CD14-positive monocyte (primary cell): ENCODE results near the gene CDC6. TPM values are rescaled to one million over a fixed set of nuclear protein-coding genes. Genes with fewer than 3 reads are reported as not detected.
A peak's percentile ranks its signal among the peaks of the same experiment; 100 is the strongest.

ENCODE experiments used
- DNase-seq, 3 donors: peaks; one replicate each; pipeline ENCODE4 v3.0.0-alpha.2; 2011 to 2022
- H2AFZ ChIP-seq: 2 replicates; pipeline ENCODE4 v1.6.0; 2012; ENCODE audit warnings: mild to moderate bottlenecking, low read depth, low read length, inconsistent platforms; ENCODE audit not compliant: insufficient read depth, poor library complexity, severe bottlenecking
- H3K27ac ChIP-seq, 2 donors: 1 replicate in 1 of 2; 2 replicates in 1 of 2; pipeline ENCODE4 v1.5.1; 2012 to 2013; ENCODE audit warnings: low read length in 2 of 2, control low read depth in 1 of 2, inconsistent platforms in 1 of 2, low read depth in 1 of 2, mild to moderate bottlenecking in 1 of 2
- H3K27me3 ChIP-seq, 2 donors: one replicate each; pipeline versions ENCODE4 v1.6.0 to v1.6.1; 2011 to 2013; ENCODE audit warnings: low read length in 2 of 2; ENCODE audit not compliant: control insufficient read depth in 2 of 2, insufficient read depth in 2 of 2
- H3K36me3 ChIP-seq, 2 donors: replicated peaks in 1 of 2; 1 replicate in 1 of 2; 2 replicates in 1 of 2; pipeline versions ENCODE4 v1.5.1 to v1.6.1; 2012 to 2013; ENCODE audit warnings: low read length in 2 of 2, control low read depth in 1 of 2, inconsistent platforms in 1 of 2, mild to moderate bottlenecking in 1 of 2; ENCODE audit not compliant: insufficient read depth in 2 of 2, control insufficient read depth in 1 of 2
- H3K4me1 ChIP-seq, 2 donors: 1 replicate in 1 of 2; 2 replicates in 1 of 2; pipeline versions ENCODE4 v1.5.1 to v1.6.1; 2012 to 2013; ENCODE audit warnings: low read length in 2 of 2, control low read depth in 1 of 2, inconsistent platforms in 1 of 2, mild to moderate bottlenecking in 1 of 2, moderate library complexity in 1 of 2; ENCODE audit not compliant: insufficient read depth in 2 of 2, control insufficient read depth in 1 of 2
- H3K4me2 ChIP-seq: replicated peaks from 2 replicates; pipeline ENCODE3; 2012; ENCODE audit warnings: low read length, moderate library complexity, mild to moderate bottlenecking; ENCODE audit not compliant: poor library complexity, severe bottlenecking; ENCODE audit errors: extremely low read depth
- H3K4me3 ChIP-seq, 3 experiments: fragments of 200-600 bp in 1 of 3; sonication (generic) in 1 of 3; replicated peaks in 1 of 3; 1 replicate in 2 of 3; 2 replicates in 1 of 3; pipeline ENCODE4 v1.5.1; 2011 to 2013; ENCODE audit warnings: low read length in 3 of 3, mild to moderate bottlenecking in 3 of 3, control low read depth in 2 of 3, low read depth in 2 of 3, inconsistent platforms in 1 of 3, moderate library complexity in 1 of 3
- H3K79me2 ChIP-seq: 2 replicates; pipeline ENCODE4 v1.6.0; 2012; ENCODE audit warnings: mild to moderate bottlenecking, control low read depth, inconsistent platforms, low read length, moderate library complexity; ENCODE audit not compliant: insufficient read depth
- H3K9ac ChIP-seq: 2 replicates; pipeline ENCODE4 v1.6.0; 2017; ENCODE audit warnings: low read length, mild to moderate bottlenecking; ENCODE audit not compliant: insufficient read depth, poor library complexity, severe bottlenecking
- H3K9me3 ChIP-seq, 2 donors: replicated peaks in 1 of 2; 1 replicate in 1 of 2; 2 replicates in 1 of 2; pipeline versions ENCODE4 v1.5.1 to v1.6.1; 2012 to 2013; ENCODE audit warnings: low read length in 2 of 2, control low read depth in 1 of 2; ENCODE audit not compliant: control insufficient read depth in 1 of 2, insufficient read depth in 1 of 2
- H4K20me1 ChIP-seq: 2 replicates; pipeline ENCODE4 v1.6.0; 2012; ENCODE audit warnings: mild to moderate bottlenecking, low read length, control low read depth, moderate library complexity; ENCODE audit not compliant: insufficient read depth
- H3K27ac Mint-ChIP-seq, 7 donors: one replicate each; pipeline ENCODE4 v1.8.0; 2020; ENCODE audit warnings: mild to moderate bottlenecking in 7 of 7, mixed read lengths in 7 of 7, moderate library complexity in 6 of 7, inconsistent platforms in 2 of 7
- H3K27me3 Mint-ChIP-seq, 3 donors: one replicate each; pipeline ENCODE4 v1.8.0; 2021 to 2022; ENCODE audit warnings: low read depth in 3 of 3, mild to moderate bottlenecking in 3 of 3, mixed read lengths in 3 of 3, moderate library complexity in 3 of 3, inconsistent platforms in 1 of 3
- H3K36me3 Mint-ChIP-seq, 2 donors: one replicate each; pipeline ENCODE4 v1.8.0; 2020; ENCODE audit warnings: mixed read lengths in 2 of 2, inconsistent platforms in 1 of 2, mild to moderate bottlenecking in 1 of 2
- H3K4me1 Mint-ChIP-seq: one replicate; pipeline ENCODE4 v1.8.0; 2020; ENCODE audit warnings: mild to moderate bottlenecking, mixed read lengths
- H3K4me3 Mint-ChIP-seq, 2 donors: one replicate each; pipeline ENCODE4 v1.8.0; 2020; ENCODE audit warnings: mild to moderate bottlenecking in 2 of 2, mixed read lengths in 2 of 2, moderate library complexity in 1 of 2
- H3K9me3 Mint-ChIP-seq, 7 donors: one replicate each; pipeline ENCODE4 v1.8.0; 2020 to 2022; ENCODE audit warnings: mixed read lengths in 7 of 7, mild to moderate bottlenecking in 6 of 7, moderate library complexity in 6 of 7, inconsistent platforms in 2 of 7
- WGBS: methylation state at CpG from one replicate; pipeline ENCODE4 v1.1.5; 2013; ENCODE audit warnings: missing lambda C conversion rate; ENCODE audit not compliant: insufficient coverage; 5-methylcytosine and 5-hydroxymethylcytosine counted together
- intact Hi-C, 2 donors: fragments of 100-400 bp; cut with micrococcal nuclease; formaldehyde crosslinking; loops; one replicate each; pipeline versions ENCODE4 v1.15.0 to v1.15.1; 2023
- polyA plus RNA-seq, 3 donors: library from polyadenylated mRNA; depleted of rRNA in 1 of 3; unstranded in 2 of 3; stranded (reverse) in 1 of 3; fragments of 300-500 nt in 2 of 3; fragments of >200 nt in 1 of 3; fragmentation: Illumina TruSeq in 2 of 3; gene quantifications; 1 replicate in 2 of 3; 2 replicates in 1 of 3; pipeline ENCODE4 v1.2.3, GENCODE V29; 2012 to 2021
- TF ChIP-seq, protein P1 (sequence below): fragments of 200-600 bp; IDR thresholded peaks from one replicate; pipeline ENCODE4 v1.8.0; 2022; ENCODE audit warnings: antibody characterized with exemption, mild to moderate bottlenecking

The CDC6 gene
- polyA plus RNA-seq, 3 donors, result 0.11 to 0.21 TPM; not detected in 1

DNA sequence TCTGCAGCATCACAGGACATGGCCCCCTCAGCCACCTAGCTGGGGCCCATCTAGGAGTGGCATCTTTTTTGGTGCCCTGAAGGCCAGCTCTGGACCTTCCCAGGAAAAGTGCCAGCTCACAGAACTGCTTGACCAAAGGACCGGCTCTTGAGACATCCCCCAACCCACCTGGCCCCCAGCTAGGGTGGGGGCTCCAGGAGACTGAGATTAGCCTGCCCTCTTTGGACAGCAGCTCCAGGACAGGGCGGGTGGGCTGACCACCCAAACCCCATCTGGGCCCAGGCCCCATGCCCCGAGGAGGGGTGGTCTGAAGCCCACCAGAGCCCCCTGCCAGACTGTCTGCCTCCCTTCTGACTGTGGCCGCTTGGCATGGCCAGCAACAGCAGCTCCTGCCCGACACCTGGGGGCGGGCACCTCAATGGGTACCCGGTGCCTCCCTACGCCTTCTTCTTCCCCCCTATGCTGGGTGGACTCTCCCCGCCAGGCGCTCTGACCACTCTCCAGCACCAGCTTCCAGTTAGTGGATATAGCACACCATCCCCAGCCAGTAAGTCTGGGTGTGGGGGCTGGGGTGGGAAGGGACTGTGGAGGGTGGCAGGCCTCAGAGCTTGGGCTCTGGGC is 43.3 kb downstream of the CDC6 start:
- Histone ChIP-seq H3K4me3 (peak overlapping the region; percentile 1 to 69 (median 24)), H3K4me1 (peaks cover 100% of the 10 kb centered on the region in 2 donors), H3K27me3 (no peaks in the 10 kb centered on the region), H3K4me2 (peak overlapping the region; percentile 83), H3K9ac (peak overlapping the region; percentile 58), H3K79me2 (peaks cover 100% of the 10 kb centered on the region), H3K9me3 (no peaks in the 10 kb centered on the region), H3K36me3 (peaks cover 14 to 16% of the 10 kb centered on the region in 2 donors), H2AFZ (no peak overlapping the region), H3K27ac (peak overlapping the region; percentile 74 to 100), H4K20me1 (peaks cover 8% of the 10 kb centered on the region)
- DNase-seq, result no peak
- 68% methylated on average over 3 of the region's 10 CpGs for WGBS
- peaks cover 47 to 63% of the 10 kb centered on the region in 2 donors for H3K36me3 Mint-ChIP-seq
- H3K4me1 Mint-ChIP-seq, result peaks cover 97% of the 10 kb centered on the region
- intact Hi-C loops, result loop anchor here in 1 of 2 donors (1.0 kb wide), 1 partner anchor 9 kb away; no protein-coding TSS in a partner anchor
- H3K27me3 Mint-ChIP-seq, result peaks cover 0 to 6% (median 1%) of the 10 kb centered on the region in 3 donors
- no peaks in the 10 kb centered on the region for H3K9me3 Mint-ChIP-seq
- H3K27ac Mint-ChIP-seq, result peak overlapping the region; percentile 93 to 100 (median 99)
- peak overlapping the region; percentile 75 to 86 for H3K4me3 Mint-ChIP-seq
- TF ChIP-seq, protein P1, sequence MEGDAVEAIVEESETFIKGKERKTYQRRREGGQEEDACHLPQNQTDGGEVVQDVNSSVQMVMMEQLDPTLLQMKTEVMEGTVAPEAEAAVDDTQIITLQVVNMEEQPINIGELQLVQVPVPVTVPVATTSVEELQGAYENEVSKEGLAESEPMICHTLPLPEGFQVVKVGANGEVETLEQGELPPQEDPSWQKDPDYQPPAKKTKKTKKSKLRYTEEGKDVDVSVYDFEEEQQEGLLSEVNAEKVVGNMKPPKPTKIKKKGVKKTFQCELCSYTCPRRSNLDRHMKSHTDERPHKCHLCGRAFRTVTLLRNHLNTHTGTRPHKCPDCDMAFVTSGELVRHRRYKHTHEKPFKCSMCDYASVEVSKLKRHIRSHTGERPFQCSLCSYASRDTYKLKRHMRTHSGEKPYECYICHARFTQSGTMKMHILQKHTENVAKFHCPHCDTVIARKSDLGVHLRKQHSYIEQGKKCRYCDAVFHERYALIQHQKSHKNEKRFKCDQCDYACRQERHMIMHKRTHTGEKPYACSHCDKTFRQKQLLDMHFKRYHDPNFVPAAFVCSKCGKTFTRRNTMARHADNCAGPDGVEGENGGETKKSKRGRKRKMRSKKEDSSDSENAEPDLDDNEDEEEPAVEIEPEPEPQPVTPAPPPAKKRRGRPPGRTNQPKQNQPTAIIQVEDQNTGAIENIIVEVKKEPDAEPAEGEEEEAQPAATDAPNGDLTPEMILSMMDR, result no peak

DNA sequence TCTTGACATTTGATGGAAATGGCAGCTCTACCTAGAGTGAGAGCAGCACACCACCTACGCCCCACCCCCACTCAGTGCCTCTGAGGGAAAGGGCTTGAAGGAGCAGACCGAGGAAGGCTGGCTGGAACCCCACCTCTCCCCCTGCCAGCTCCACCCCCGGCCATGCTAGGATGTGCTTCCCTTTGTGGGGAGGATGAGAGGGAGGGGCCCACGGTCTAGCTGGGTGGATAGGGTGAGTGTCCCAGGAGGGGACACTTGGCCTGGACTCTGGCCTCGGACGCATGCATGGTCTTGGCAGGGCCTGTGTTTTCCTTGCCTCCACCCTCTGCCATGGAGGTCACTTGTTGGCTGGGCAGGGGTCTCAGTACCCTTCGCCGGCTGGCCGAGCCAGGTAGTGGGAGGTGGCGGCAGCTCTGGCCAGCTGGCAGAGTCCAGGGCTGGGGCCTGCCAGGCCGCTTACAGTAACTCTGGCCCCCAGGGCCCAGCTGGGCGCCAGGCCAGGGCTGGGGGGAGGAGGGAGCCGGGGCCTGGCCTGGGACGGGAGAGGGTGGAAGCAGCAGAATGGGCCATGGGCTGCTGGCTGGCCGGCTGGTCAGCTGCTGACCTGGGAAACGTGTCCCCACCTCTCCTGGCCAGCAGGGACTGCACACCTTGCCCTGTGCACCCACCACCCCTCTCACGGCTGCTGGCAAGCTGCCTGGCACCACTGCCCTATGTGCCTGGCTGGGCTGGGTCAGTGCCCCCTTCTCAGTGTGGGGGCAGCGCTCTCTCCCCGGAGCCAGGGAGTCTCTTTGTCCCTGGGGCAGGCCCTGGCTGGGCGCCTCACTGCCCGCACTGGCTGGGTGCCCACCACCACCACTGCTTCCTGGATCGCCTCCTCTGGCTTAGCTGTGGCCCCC is 44.3 kb downstream of the CDC6 start:
- Histone ChIP-seq H3K27me3 (no peaks in the 10 kb centered on the region), H3K9me3 (no peaks in the 10 kb centered on the region), H3K36me3 (peaks cover 14 to 16% of the 10 kb centered on the region in 2 donors), H3K4me1 (peaks cover 100% of the 10 kb centered on the region in 2 donors), H3K4me2 (peak overlapping the region; percentile 83), H3K27ac (peak overlapping the region; percentile 74 to 100), H2AFZ (no peak overlapping the region), H3K4me3 (peak overlapping the region; percentile 3 to 69 (median 26)), H4K20me1 (peaks cover 3% of the 10 kb centered on the region), H3K79me2 (peaks cover 100% of the 10 kb centered on the region), H3K9ac (peak overlapping the region; percentile 58)
- WGBS, result 35% methylated on average over 17 of the region's 22 CpGs
- TF ChIP-seq, protein P1, result no peak
- Mint-ChIP-seq H3K4me1 (peaks cover 95% of the 10 kb centered on the region), H3K9me3 (no peaks in the 10 kb centered on the region), H3K4me3 (peak overlapping the region; percentile 75 to 86), H3K27me3 (peaks cover 0 to 6% (median 1%) of the 10 kb centered on the region in 3 donors), H3K27ac (peak overlapping the region; percentile 93 to 100 (median 99)), H3K36me3 (peaks cover 45 to 63% of the 10 kb centered on the region in 2 donors)
- intact Hi-C loops, result no loop called here
- no peak for DNase-seq
